GM21381 (cell line): ENCODE data around the gene KTN1.

Source experiments
- ATAC-seq: cut with Tn5 transposase; IDR thresholded peaks from one replicate; pipeline ENCODE4 v1.9.1; 2021; ENCODE audit warnings: mild to moderate bottlenecking, moderate library complexity; ENCODE audit not compliant: unreplicated experiment

KTN1 gene

GRCh38 chr14:55609681-55610080, 29.7 kb downstream of the KTN1 start:
- ATAC-seq, result no peak

DNA sequence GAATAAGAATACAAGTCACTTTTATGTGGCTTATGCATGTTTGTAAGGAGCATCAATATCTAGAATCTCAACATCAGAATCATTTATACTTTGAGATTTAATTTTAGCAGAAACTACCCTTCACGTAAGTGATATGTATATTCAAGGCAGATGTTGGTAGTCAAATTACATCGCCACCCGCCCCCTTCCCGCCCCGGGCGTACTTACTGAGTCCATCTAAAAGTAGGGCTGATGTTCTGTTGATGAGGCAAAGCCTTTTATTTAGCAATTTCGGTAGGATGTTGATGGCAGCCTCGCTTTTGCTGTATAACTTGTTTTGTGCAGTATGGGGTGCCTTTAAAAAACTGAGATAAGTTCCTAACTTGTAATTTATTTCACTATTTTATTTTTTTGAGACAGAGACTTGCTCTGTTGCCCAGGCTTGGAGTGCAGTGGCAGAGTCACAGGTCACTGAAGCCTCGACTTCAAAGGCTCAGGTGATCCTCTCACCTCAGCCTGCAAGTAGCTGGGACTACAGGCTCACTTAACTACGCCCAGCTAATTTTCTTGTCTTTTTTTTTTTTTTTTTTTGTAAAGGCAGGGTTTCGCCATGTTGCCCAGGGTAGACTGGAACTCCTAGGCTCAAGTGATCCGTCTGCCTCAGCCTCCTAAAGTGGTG, 30.8 kb downstream of the KTN1 start:
- ATAC-seq, result no peak

DNA sequence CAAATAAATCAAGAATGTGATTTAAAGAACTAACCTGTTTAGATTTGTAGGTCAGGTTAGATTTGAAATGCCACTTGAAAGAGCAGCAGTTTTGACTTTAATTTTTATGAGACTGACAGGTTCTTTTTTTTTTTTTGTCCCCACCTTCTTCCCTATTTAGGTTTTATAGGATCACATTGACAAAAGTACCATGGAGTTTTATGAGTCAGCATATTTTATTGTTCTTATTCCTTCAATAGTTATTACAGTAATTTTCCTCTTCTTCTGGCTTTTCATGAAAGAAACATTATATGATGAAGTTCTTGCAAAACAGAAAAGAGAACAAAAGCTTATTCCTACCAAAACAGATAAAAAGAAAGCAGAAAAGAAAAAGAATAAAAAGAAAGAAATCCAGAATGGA, 31.9 kb downstream of the KTN1 start:
- no peak for ATAC-seq

DNA sequence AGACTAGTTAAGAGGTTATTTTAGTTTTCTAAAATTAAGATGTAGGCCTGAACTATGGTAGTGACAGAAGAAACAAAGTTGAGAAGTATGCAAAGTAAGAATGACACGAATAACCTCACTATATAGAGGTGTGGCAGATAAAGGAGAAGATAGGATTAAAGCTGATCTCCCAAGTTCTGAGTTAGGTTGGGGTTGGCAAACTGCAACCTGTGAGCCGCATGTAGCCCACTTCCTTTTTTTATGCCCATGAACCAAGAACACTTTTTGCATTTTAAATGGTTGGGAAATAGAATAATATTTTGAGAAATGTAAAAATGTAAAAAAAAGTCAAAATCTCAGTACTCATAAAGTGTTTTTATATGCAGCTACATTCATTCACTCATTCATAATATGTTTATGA, 34.3 kb downstream of the KTN1 start:
- no peak for ATAC-seq

- no peak for ATAC-seq
Observed at GRCh38 chr14:55620277-55620676, 40.3 kb downstream of the KTN1 start.

- no peak for ATAC-seq
Observed at GRCh38 chr14:55620981-55621380, 41.0 kb downstream of the KTN1 start.

DNA sequence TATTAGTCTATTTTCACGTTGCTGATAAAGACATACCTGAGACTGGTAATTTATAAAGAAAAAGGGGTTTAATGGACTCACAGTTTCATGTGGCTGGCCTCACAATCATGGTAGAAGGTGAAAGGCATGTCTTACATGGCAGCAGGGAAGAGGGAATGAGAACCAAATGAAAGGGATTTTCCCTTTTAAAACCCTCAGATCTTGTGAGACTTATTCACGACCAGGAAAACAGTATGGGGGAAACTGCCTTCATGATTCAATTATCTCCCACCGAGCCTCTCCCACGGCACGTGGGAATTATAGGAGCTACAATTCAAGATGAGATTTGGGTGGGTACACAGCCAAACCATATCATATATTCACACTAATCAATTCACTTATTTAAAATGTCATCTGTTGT, 41.4 kb downstream of the KTN1 start:
- ATAC-seq, result no peak

- ATAC-seq, result no peak
Observed at GRCh38 chr14:55624913-55625312, 44.9 kb downstream of the KTN1 start.

DNA sequence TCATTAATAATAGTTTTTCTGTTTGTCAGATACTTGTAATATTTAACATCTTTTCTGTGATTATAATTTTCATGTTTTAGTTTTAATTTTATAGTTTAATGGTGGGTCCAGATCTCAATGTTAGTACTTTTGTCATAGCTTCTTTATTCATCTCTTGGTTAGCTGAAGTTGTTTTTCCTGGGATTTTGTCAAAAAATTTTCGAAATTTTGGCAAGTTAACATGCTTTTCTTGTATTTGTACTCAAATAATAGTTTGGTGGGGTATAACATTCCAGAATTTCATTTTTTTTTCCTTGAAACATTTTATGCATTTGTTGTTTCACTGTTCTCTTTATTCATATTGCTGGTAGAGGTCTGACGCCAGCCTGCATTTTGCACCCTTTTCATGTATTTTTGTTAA, 45.5 kb downstream of the KTN1 start:
- ATAC-seq, result no peak

DNA sequence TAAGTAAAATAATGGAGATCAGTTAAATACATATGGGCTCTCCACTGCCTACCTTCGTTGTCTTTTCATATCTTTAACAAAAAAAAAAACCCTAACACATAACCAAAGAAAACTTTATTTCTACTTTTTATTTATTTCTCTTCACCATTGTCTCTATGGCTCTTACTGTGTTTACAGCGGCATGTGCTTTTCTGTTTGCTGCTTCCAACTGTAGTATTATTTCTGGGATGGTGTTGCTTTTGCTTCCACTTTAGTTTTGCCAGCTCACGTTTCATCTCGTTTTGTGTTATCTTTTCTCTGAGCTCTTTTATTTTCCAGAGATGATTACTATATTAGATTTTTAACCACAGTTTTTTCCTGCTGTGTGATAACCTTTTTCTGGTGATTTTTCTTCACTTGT, 46.1 kb downstream of the KTN1 start:
- no peak for ATAC-seq

DNA sequence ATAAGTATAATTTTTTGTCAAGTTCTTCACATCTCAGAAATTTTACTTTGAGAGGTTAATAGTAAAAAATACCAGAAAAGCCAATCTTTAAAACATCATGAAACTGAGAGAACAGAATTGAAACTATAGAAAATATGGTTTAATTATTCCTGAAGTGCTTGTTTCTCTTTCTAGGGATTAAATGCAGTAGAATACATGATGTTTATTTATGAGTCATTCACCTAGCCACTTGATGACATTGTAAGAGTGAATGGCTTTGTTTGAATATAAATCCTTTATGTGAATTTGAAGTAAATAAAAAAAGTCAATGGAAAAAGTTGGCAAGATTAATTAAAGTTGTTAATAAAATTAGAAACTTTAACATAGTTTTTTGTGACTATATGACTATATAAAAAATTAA, 48.4 kb downstream of the KTN1 start:
- no peak for ATAC-seq

GRCh38 chr14:55638665-55639064, 58.7 kb downstream of the KTN1 start:
- ATAC-seq, result no peak

DNA sequence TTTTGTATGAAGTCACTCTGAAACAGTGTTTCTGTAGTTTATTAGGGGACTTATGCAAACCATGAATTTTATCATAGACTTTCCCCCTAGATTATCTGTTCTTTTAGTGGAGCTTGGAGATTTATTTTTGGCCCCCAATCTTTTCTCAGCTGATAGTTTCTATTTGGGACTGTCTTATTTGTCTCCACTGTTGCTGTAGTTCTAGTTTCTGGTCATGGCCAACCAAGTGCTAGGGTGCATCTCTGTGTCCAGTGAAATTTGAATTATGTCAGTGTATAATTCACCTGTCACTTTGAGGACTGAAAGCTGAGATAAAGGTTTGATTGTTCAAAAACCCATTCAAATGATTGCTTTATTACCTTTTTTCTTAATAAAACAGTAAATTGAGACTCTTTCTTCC, 61.3 kb downstream of the KTN1 start:
- no peak for ATAC-seq

DNA sequence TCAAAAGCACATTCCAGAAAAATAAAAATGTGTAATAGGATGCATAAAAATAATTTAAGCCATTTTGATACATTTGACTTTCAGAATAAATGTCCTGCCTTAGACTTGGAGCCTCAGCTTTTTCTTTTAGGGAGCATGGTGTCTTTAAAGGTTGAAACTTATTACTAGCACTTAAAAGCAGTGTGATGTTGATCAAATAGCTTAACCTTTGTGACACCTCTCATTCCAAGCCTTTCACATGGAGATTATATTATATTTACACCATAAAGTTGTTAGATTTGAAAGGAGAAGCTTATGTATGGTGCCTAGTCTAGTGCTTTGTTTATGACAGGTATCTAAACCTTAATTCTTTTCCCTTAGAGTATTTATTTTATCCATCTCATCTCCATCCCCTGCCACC, 61.9 kb downstream of the KTN1 start:
- no peak for ATAC-seq

GRCh38 chr14:55645145-55645544, 65.1 kb downstream of the KTN1 start:
- no peak for ATAC-seq

- ATAC-seq, result no peak
Observed at GRCh38 chr14:55645845-55646832, 66.1 kb downstream of the KTN1 start.

DNA sequence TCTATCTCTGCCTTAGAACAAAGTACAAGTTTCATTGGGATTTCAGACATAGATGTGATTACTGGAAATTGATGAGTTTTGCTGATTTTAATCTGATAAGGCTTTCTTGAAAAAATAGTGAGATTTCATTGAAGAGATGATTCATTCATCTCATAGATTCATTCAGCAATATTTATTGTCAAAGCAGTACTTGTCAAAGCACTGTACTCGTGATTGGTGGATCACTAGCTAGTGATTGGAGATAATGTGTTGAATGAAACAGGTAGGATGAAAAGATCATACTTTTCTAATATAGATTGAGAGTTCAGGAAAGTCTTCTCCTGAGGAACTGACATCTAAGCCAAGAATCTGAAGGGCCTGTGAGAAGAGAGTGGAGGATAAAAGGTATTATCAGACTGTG, 71.0 kb downstream of the KTN1 start:
- ATAC-seq, result no peak

DNA sequence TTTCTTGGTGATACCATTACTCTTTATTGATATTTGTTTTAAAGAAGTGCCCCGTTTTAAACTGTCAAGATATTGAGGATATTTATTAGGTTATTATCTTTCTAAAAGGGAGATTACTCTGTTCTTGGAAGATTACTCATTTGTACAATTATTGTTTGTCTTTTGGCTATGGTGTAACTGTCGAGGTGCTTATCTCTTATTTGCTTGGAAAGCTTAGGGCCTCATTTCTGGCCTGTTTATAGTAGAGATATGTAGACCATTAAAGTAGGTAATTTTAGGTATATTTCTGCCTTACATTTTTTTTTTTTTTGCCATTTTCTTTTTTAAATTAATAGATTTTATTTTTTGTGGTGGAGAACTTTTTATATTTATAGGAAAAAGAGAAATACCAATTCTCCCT, 74.2 kb downstream of the KTN1 start:
- no peak for ATAC-seq

- no peak for ATAC-seq
Observed at GRCh38 chr14:55661029-55661428, 81.0 kb downstream of the KTN1 start.

DNA sequence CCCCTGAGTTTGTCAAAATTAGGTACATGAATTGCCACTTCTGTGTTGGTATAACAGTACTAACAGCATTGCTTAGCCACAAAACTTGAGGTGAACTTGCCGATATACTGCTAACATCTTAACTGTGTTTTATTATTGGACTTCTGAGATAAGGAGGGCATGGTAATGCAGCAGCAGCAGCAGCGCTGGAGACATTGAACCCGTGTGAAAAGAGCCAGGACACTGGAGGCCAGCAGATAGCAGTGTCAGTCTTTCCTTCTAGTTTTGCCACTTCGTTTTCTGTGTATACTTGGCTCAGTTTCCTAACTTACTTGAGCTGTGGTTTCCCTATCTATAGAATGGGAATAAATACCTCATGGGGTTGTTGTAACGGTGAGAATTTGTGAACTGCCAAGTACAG, 82.7 kb downstream of the KTN1 start:
- no peak for ATAC-seq

DNA sequence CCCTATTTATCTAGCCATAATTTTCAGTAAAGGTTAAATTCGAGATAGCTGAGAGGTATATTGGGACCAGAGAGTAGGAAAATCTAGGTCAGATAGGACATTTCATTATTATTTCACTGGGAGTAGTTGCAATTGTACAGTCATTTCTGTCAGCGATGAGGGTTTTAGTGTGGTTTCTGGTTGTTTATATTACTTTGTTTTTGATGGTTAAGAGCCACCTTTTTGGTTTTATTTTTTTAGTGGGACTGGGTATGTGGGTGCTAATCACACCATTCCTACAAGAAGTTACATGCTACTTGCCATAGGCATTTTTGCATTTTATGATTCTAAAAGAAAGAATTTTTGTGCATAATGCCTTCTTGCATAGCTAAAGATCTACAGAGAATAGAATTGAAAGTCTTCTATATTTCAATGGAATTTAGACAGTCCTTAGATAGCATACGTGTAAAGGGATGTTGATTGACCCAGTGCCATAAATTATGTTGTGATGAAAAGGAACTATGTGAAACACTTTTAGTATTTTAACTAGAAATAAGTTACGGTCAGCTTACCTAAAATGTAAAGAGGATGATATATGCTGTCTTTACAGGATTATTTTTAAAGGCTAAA, 85.2 kb downstream of the KTN1 start:
- ATAC-seq, result no peak

DNA sequence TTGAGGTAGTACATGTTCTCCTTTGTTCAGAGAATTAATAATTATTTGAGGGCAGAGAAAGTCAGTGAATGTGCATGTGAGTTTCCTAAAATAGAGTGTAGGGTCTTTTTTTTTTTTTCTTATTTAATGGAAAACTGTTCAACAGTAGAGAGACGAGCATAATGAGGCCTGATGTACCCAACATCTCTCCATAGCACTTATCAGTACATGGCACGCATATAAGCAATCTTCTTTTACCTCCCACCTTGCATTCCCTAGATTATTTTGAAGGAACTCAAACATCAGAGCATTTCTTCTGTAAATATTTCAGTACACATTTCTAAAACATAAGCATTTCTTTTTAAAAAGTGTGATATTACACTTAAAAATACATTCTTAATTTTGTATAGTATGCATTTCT, 87.8 kb downstream of the KTN1 start:
- ATAC-seq, result no peak
